DOHH2 (cell line): ENCODE results near the gene DHX36.

Experiments
- H3F3A ChIP-seq: fragments of 200-600 bp; sonication (generic), shearing (Covaris generic); 2 replicates; pipeline ENCODE4 v1.6.0; 2016; ENCODE audit warnings: antibody characterized with exemption, mild to moderate bottlenecking; ENCODE audit not compliant: control insufficient read depth, insufficient read depth
- H3K27ac ChIP-seq: fragments of 200-600 bp; sonication (generic); 2 replicates; pipeline ENCODE4 v1.5.1; 2014; ENCODE audit warnings: low read depth, mild to moderate bottlenecking, low read length, moderate library complexity
- H3K27me3 ChIP-seq: fragments of 200-600 bp; sonication (generic); 2 replicates; pipeline ENCODE4 v1.6.1; 2014; ENCODE audit warnings: mild to moderate bottlenecking, low read length, mixed read lengths; ENCODE audit not compliant: control insufficient read depth
- H3K36me3 ChIP-seq: fragments of 200-600 bp; sonication (generic); 2 replicates; pipeline ENCODE4 v1.6.1; 2014; ENCODE audit warnings: mild to moderate bottlenecking, low read length, moderate library complexity, mixed read lengths; ENCODE audit not compliant: control insufficient read depth
- H3K4me1 ChIP-seq: fragments of 200-600 bp; sonication (generic); 2 replicates; pipeline ENCODE4 v1.6.1; 2014; ENCODE audit warnings: mild to moderate bottlenecking, low read length, mixed read lengths; ENCODE audit not compliant: control insufficient read depth
- H3K4me2 ChIP-seq: fragments of 200-600 bp; sonication (generic); 2 replicates; pipeline ENCODE4 v1.6.0; 2014; ENCODE audit warnings: mild to moderate bottlenecking, low read length, moderate library complexity
- H3K4me3 ChIP-seq: fragments of 200-600 bp; sonication (generic); 2 replicates; pipeline ENCODE4 v1.5.1; 2014; ENCODE audit warnings: mild to moderate bottlenecking, low read length, mixed read lengths
- H3K79me2 ChIP-seq: fragments of 200-600 bp; sonication (generic); 2 replicates; pipeline ENCODE4 v1.6.1; 2014; ENCODE audit warnings: mild to moderate bottlenecking, low read length, mixed read lengths; ENCODE audit not compliant: control insufficient read depth
- H3K9me2 ChIP-seq: fragments of 200-600 bp; sonication (generic); replicated peaks from 2 replicates; pipeline ENCODE4 v1.6.1; 2014; ENCODE audit warnings: mild to moderate bottlenecking, low read length, mixed read lengths; ENCODE audit not compliant: control insufficient read depth
- H3K9me3 ChIP-seq: fragments of 200-600 bp; sonication (generic); 2 replicates; pipeline ENCODE4 v1.6.1; 2014; ENCODE audit warnings: antibody characterized with exemption, low read length, mixed read lengths; ENCODE audit not compliant: control insufficient read depth, insufficient read depth
- H4K20me1 ChIP-seq: fragments of 200-600 bp; sonication (generic); 2 replicates; pipeline ENCODE4 v1.6.0; 2014; ENCODE audit warnings: low read depth, mild to moderate bottlenecking, antibody characterized with exemption, low read length, moderate library complexity; ENCODE audit not compliant: control insufficient read depth, insufficient read depth
- EZH2phosphoT487 ChIP-seq: fragments of 200-600 bp; sonication (generic); IDR thresholded peaks from 2 replicates; pipeline ENCODE4 v1.6.1; 2017; ENCODE audit warnings: borderline replicate concordance, mild to moderate bottlenecking, antibody characterized with exemption, low read length, moderate library complexity, mixed read lengths
- TF ChIP-seq, protein P1 (sequence below): fragments of 200-600 bp; sonication (generic); IDR thresholded peaks from one replicate; pipeline ENCODE4 v1.5.1; 2014; ENCODE audit warnings: antibody characterized with exemption, mild to moderate bottlenecking, low read depth, low read length; ENCODE audit not compliant: poor library complexity, severe bottlenecking

DHX36 gene

DNA sequence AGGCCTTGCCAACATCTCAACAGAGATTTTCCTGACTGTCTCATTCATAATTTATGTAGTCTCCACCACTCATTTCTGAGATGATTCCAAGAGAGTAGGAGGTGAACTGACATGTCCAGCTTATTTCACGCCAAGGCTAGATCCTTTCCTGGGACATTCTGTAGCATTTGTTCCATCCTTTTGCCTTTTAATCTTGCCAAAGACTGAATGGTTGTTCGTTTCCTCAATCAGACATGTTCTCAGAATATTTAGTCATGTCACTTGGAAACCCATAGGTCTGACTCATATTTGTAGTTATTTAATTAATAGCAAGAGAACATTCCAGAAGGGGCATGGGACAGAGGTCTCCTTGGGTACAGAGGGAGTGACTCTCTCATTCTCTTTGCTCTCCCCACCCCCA lies 80.9 kb downstream of the DHX36 start:
- H4K20me1 ChIP-seq: no peaks in the 10 kb centered on the region
- H3K27ac ChIP-seq: no peak overlapping the region
- H3F3A ChIP-seq: no peaks in the 10 kb centered on the region
- H3K79me2 ChIP-seq: no peaks in the 10 kb centered on the region
- TF ChIP-seq, protein P1, sequence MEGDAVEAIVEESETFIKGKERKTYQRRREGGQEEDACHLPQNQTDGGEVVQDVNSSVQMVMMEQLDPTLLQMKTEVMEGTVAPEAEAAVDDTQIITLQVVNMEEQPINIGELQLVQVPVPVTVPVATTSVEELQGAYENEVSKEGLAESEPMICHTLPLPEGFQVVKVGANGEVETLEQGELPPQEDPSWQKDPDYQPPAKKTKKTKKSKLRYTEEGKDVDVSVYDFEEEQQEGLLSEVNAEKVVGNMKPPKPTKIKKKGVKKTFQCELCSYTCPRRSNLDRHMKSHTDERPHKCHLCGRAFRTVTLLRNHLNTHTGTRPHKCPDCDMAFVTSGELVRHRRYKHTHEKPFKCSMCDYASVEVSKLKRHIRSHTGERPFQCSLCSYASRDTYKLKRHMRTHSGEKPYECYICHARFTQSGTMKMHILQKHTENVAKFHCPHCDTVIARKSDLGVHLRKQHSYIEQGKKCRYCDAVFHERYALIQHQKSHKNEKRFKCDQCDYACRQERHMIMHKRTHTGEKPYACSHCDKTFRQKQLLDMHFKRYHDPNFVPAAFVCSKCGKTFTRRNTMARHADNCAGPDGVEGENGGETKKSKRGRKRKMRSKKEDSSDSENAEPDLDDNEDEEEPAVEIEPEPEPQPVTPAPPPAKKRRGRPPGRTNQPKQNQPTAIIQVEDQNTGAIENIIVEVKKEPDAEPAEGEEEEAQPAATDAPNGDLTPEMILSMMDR: no peak
- no peak for TF ChIP-seq EZH2phosphoT487
- no peaks in the 10 kb centered on the region for H3K4me1 ChIP-seq
- H3K4me3 ChIP-seq: no peak overlapping the region
- no peak overlapping the region for H3K4me2 ChIP-seq
- H3K36me3 ChIP-seq: no peaks in the 10 kb centered on the region
- no peaks in the 10 kb centered on the region for H3K27me3 ChIP-seq
- H3K9me2 ChIP-seq: no peaks in the 10 kb centered on the region
- no peaks in the 10 kb centered on the region for H3K9me3 ChIP-seq

DNA sequence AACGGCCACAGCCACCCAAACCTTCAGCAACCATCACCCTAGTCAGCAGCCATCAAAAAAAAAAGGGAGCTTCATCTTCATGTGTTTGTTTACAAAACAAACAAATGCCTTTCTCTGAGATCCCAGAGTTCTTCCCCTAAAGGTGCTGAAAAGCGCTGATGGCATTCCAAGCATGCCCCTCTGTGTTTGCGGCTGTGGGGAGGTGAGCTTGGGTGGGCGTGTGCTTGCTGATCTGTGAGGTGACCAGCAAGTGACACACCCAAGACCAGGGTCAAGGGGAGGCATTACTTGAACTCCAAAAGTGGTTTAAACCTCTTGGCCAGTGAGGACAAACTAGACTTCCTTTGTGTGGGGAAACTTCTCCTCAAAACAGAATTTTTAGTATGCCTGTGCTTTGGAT lies 81.5 kb downstream of the DHX36 start:
- TF ChIP-seq, protein P1: no peak
- no peak for TF ChIP-seq EZH2phosphoT487
- Histone ChIP-seq H3K4me3 (no peak overlapping the region), H4K20me1 (no peaks in the 10 kb centered on the region), H3K9me3 (no peaks in the 10 kb centered on the region), H3K36me3 (no peaks in the 10 kb centered on the region), H3K27ac (no peak overlapping the region), H3F3A (no peaks in the 10 kb centered on the region), H3K4me2 (no peak overlapping the region), H3K27me3 (no peaks in the 10 kb centered on the region), H3K79me2 (no peaks in the 10 kb centered on the region), H3K9me2 (no peaks in the 10 kb centered on the region), H3K4me1 (no peaks in the 10 kb centered on the region)

DNA sequence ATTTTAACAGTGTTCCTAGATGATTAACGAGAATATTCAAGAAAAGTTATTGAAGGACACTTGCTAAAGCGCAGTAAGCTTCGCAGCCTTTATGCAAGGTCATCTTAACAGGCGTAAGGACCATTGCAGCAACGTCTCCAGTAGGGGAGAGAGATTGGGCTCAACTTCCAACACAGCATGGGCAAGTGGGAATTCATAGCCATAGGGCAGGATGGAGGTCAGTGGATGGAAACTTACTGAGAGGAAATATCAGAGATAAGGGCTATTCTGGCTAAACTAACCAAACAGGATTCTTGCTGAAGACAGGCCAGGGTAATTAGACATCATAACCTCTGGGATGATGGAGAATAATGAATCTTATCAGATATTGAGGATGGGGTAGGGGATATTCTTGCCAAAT lies 82.8 kb downstream of the DHX36 start:
- Histone ChIP-seq H3K27ac (no peak overlapping the region), H3K9me3 (no peaks in the 10 kb centered on the region), H3K4me1 (no peaks in the 10 kb centered on the region), H3K79me2 (no peaks in the 10 kb centered on the region), H3K27me3 (no peaks in the 10 kb centered on the region), H3K4me2 (no peak overlapping the region), H3K9me2 (no peaks in the 10 kb centered on the region), H3K36me3 (no peaks in the 10 kb centered on the region), H4K20me1 (no peaks in the 10 kb centered on the region), H3F3A (no peaks in the 10 kb centered on the region), H3K4me3 (no peak overlapping the region)
- TF ChIP-seq EZH2phosphoT487: no peak
- TF ChIP-seq, protein P1: no peak

DNA sequence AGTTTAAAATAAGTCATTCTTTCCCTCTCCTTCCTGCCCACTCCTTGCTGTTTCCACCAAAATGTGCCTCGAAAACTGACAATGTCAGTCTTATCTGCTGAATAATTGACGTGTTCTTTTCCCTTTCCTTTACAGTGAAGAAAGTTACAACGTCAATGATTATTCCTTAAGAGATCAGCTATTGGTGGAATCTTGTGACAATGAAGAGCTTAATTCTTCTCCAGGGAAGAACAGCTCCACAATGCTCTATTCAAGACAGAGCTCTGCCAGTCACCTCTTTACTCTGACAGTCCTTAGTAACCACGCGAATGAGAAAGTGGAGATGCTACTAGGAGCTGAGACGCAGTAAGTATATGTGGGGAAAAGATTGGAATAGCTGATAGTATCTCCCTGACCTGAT lies 84.1 kb downstream of the DHX36 start:
- Histone ChIP-seq H4K20me1 (no peaks in the 10 kb centered on the region), H3K4me2 (no peak overlapping the region)

More for the DNA sequence above, 84.1 kb downstream of the DHX36 start:
- no peaks in the 10 kb centered on the region for H3K79me2 ChIP-seq
- no peaks in the 10 kb centered on the region for H3K9me2 ChIP-seq
- no peaks in the 10 kb centered on the region for H3K9me3 ChIP-seq
- no peaks in the 10 kb centered on the region for H3F3A ChIP-seq
- H3K27ac ChIP-seq: no peak overlapping the region
- TF ChIP-seq, protein P1: no peak
- no peak for TF ChIP-seq EZH2phosphoT487
- no peak overlapping the region for H3K4me3 ChIP-seq
- H3K4me1 ChIP-seq: no peaks in the 10 kb centered on the region
- no peaks in the 10 kb centered on the region for H3K36me3 ChIP-seq
- no peaks in the 10 kb centered on the region for H3K27me3 ChIP-seq
